Neural crest cell (in vitro differentiated cells): ENCODE measurements around the gene AGAP3. TPM values are rescaled to one million over a fixed set of nuclear protein-coding genes. Genes with fewer than 3 reads are reported as not detected.

Source experiments
- DNase-seq: peaks from one replicate; pipeline ENCODE4 v3.0.0; 2021; ENCODE audit warnings: low read depth, mixed read lengths, low spot score
- H3K27ac Mint-ChIP-seq: one replicate; pipeline ENCODE4 v1.8.0; 2021; ENCODE audit warnings: mild to moderate bottlenecking, mixed read lengths; ENCODE audit not compliant: unreplicated experiment
- H3K27me3 Mint-ChIP-seq: 2 replicates; pipeline ENCODE4 v1.8.0; 2021; ENCODE audit warnings: low read depth, mild to moderate bottlenecking, mixed read lengths
- H3K36me3 Mint-ChIP-seq: 2 replicates; pipeline ENCODE4 v1.8.0; 2021; ENCODE audit warnings: low read depth, mild to moderate bottlenecking, mixed read lengths
- H3K4me1 Mint-ChIP-seq: 2 replicates; pipeline ENCODE4 v1.8.0; 2021; ENCODE audit warnings: mixed read lengths
- H3K4me3 Mint-ChIP-seq: one replicate; pipeline ENCODE4 v1.8.0; 2021; ENCODE audit warnings: mild to moderate bottlenecking, mixed read lengths
- H3K9me3 Mint-ChIP-seq: 2 replicates; pipeline ENCODE4 v1.8.0; 2021; ENCODE audit warnings: mixed read lengths
- CTCF ChIP-seq: fragments of 200-600 bp; sonication (generic); conservative IDR thresholded peaks from 2 replicates; pipeline ENCODE4 v1.5.0; 2021; ENCODE audit warnings: antibody characterized with exemption, mild to moderate bottlenecking
- total RNA-seq: library from RNA; stranded (reverse); gene quantifications from 2 replicates; pipeline ENCODE4 v1.2.1, GENCODE V29; 2021

The AGAP3 gene
- total RNA-seq, 1 donor from 2014 or later: 139 TPM

GRCh38 chr7:151114151-151115090, 28.1 kb downstream of the AGAP3 start:
- H3K27me3 Mint-ChIP-seq: peaks cover 19% of the 10 kb centered on the region
- no peak for TF ChIP-seq CTCF
- no peaks in the 10 kb centered on the region for H3K9me3 Mint-ChIP-seq
- peaks cover 23% of the 10 kb centered on the region for H3K4me1 Mint-ChIP-seq
- no peak for DNase-seq
- peak overlapping the region; percentile 68 for H3K4me3 Mint-ChIP-seq
- H3K36me3 Mint-ChIP-seq: no peaks in the 10 kb centered on the region
- no peak overlapping the region for H3K27ac Mint-ChIP-seq

- DNase-seq: no peak
- no peak overlapping the region for H3K27ac Mint-ChIP-seq
- TF ChIP-seq CTCF: no peak
- peaks cover 19% of the 10 kb centered on the region for H3K4me1 Mint-ChIP-seq
- H3K9me3 Mint-ChIP-seq: no peaks in the 10 kb centered on the region
- H3K27me3 Mint-ChIP-seq: peaks cover 19% of the 10 kb centered on the region
- peak overlapping the region; percentile 74 for H3K4me3 Mint-ChIP-seq
- no peaks in the 10 kb centered on the region for H3K36me3 Mint-ChIP-seq
These were observed 29.0 kb downstream of the AGAP3 start for GRCh38 chr7:151115121-151115835.

- H3K9me3 Mint-ChIP-seq: no peaks in the 10 kb centered on the region
- H3K4me3 Mint-ChIP-seq: peak overlapping the region; percentile 74
- no peaks in the 10 kb centered on the region for H3K36me3 Mint-ChIP-seq
- peaks cover 19% of the 10 kb centered on the region for H3K27me3 Mint-ChIP-seq
- H3K4me1 Mint-ChIP-seq: peaks cover 14% of the 10 kb centered on the region
- H3K27ac Mint-ChIP-seq: no peak overlapping the region
- no peak for TF ChIP-seq CTCF
- no peak for DNase-seq
These were observed 29.7 kb downstream of the AGAP3 start for GRCh38 chr7:151115836-151116418.

- H3K27ac Mint-ChIP-seq: no peak overlapping the region
- peaks cover 19% of the 10 kb centered on the region for H3K27me3 Mint-ChIP-seq
- peaks cover 18% of the 10 kb centered on the region for H3K4me1 Mint-ChIP-seq
- DNase-seq: no peak
- H3K36me3 Mint-ChIP-seq: no peaks in the 10 kb centered on the region
- no peak overlapping the region for H3K4me3 Mint-ChIP-seq
- no peaks in the 10 kb centered on the region for H3K9me3 Mint-ChIP-seq
- TF ChIP-seq CTCF: no peak
These were observed 30.5 kb downstream of the AGAP3 start for GRCh38 chr7:151116603-151117440.

- DNase-seq: no peak
- no peak for TF ChIP-seq CTCF
- no peaks in the 10 kb centered on the region for H3K36me3 Mint-ChIP-seq
- H3K27ac Mint-ChIP-seq: no peak overlapping the region
- no peak overlapping the region for H3K4me3 Mint-ChIP-seq
- H3K9me3 Mint-ChIP-seq: no peaks in the 10 kb centered on the region
- peaks cover 19% of the 10 kb centered on the region for H3K27me3 Mint-ChIP-seq
- H3K4me1 Mint-ChIP-seq: peaks cover 18% of the 10 kb centered on the region
These were observed 31.3 kb downstream of the AGAP3 start for GRCh38 chr7:151117565-151117964.
